GM12878 (cell line): Measurements from ENCODE around the gene CPEB1. TPM values are rescaled to one million over a fixed set of nuclear protein-coding genes. Genes with fewer than 3 reads are reported as not detected.

Experiments
- ATAC-seq: fragments of 200-7000 bp; cut with Tn5 transposase; 3 replicates; pipeline ENCODE4 v1.9.1; 2020; ENCODE audit warnings: mild to moderate bottlenecking, moderate library complexity
- BruUV-seq: library from RNA; stranded (reverse); fragments of 400-500 nt; replicated peaks from 2 replicates; lab custom pipeline; 2021; lab: Mats Ljungman, UMichigan
- CTCF ChIA-PET: fragments of 300-600 bp; sonication (Branson Sonifier 250); formaldehyde crosslinking; extraction: SDS; loops from one replicate; lab custom pipeline; 2021; ENCODE audit warnings: inconsistent platforms; lab: Yijun Ruan, JAX
- POLR2A ChIA-PET: fragments of 350-600 bp; formaldehyde crosslinking; extraction: SDS; loops from one replicate; lab custom pipeline; 2021; ENCODE audit warnings: inconsistent platforms; lab: Charles Lee
- RAD21 ChIA-PET: fragments of 300-600 bp; sonication (Branson Sonifier 250); formaldehyde crosslinking; loops from one replicate; lab custom pipeline; 2023; ENCODE audit warnings: antibody characterized with exemption; ENCODE audit not compliant: unreplicated experiment; lab: Charles Lee
- SMC1A ChIA-PET: fragments of 300-600 bp; sonication (Branson Sonifier 250); formaldehyde crosslinking; loops from one replicate; lab custom pipeline; 2023; ENCODE audit not compliant: unreplicated experiment, uncharacterized antibody; lab: Charles Lee
- DNase-seq: peaks from one replicate; pipeline ENCODE4 v3.0.0-alpha.2; 2011; ENCODE audit warnings: low read depth, low spot score
- FAIRE-seq: peaks from 3 replicates; lab custom pipeline; 2011; peaks lifted over from hg19 to GRCh38; lab: Jason Lieb, UNC
- H2AFZ ChIP-seq: 2 replicates; pipeline ENCODE4 v1.6.0; 2011; ENCODE audit warnings: low read depth, low read length, control low read depth; ENCODE audit not compliant: control insufficient read depth
- H3K27ac ChIP-seq: 2 replicates; pipeline ENCODE4 v1.5.1; 2011; ENCODE audit warnings: control low read depth; ENCODE audit not compliant: control insufficient read depth, insufficient read depth
- H3K27me3 ChIP-seq, 2 experiments: replicated peaks in 1 of 2; 2 replicates each; pipeline versions ENCODE4 v1.6.0 to v1.6.1; 2011; ENCODE audit warnings: low read length in 1 of 2; ENCODE audit not compliant: control insufficient read depth in 2 of 2, insufficient read depth in 2 of 2
- H3K36me3 ChIP-seq, 2 experiments: 2 replicates each; pipeline ENCODE4 v1.5.1; 2011; ENCODE audit warnings: low read length in 1 of 2; ENCODE audit not compliant: control insufficient read depth in 2 of 2, insufficient read depth in 2 of 2
- H3K4me1 ChIP-seq: 2 replicates; pipeline ENCODE4 v1.6.1; 2011; ENCODE audit warnings: mild to moderate bottlenecking, low read length, moderate library complexity, mixed read lengths; ENCODE audit not compliant: control insufficient read depth, insufficient read depth
- H3K4me2 ChIP-seq: 2 replicates; pipeline ENCODE4 v1.6.0; 2011; ENCODE audit warnings: control low read depth; ENCODE audit not compliant: control insufficient read depth, insufficient read depth
- H3K4me3 ChIP-seq: fragments of 200-600 bp; sonication (generic); 2 replicates; pipeline ENCODE4 v1.5.1; 2016
- H3K79me2 ChIP-seq: 2 replicates; pipeline ENCODE4 v1.6.0; 2011; ENCODE audit warnings: low read length; ENCODE audit not compliant: control insufficient read depth, insufficient read depth
- H3K9ac ChIP-seq: 2 replicates; pipeline ENCODE4 v1.8.0; 2011; ENCODE audit warnings: low read length, control low read depth, mixed read lengths; ENCODE audit not compliant: control insufficient read depth, insufficient read depth
- H3K9me3 ChIP-seq: replicated peaks from 3 replicates; pipeline ENCODE4 v1.5.1; 2011; ENCODE audit warnings: mild to moderate bottlenecking, low read length; ENCODE audit not compliant: control insufficient read depth, insufficient read depth
- H4K20me1 ChIP-seq: 2 replicates; pipeline ENCODE4 v1.6.0; 2011; ENCODE audit not compliant: control insufficient read depth, insufficient read depth
- E2F4 ChIP-seq: IDR thresholded peaks from 2 replicates; pipeline ENCODE4 v1.6.1; 2012; ENCODE audit warnings: low read depth, low read length, improper control_type of control experiment
- ETV6 ChIP-seq, 2 experiments: fragments of 450-650 bp in 1 of 2; IDR thresholded peaks in 1 of 2; conservative IDR thresholded peaks in 1 of 2; 2 replicates each; pipeline ENCODE4 v1.6.1; 2014; ENCODE audit warnings: antibody characterized with exemption in 1 of 2, borderline replicate concordance in 1 of 2, low read depth in 1 of 2, mild to moderate bottlenecking in 1 of 2, moderate library complexity in 1 of 2
- IRF3 ChIP-seq: fragments of 450-650 bp; IDR thresholded peaks from 2 replicates; pipeline ENCODE4 v1.6.1; 2014; ENCODE audit warnings: mild to moderate bottlenecking
- KLF5 ChIP-seq: fragments of 450-650 bp; IDR thresholded peaks from 2 replicates; pipeline ENCODE4 v1.6.1; 2014; ENCODE audit warnings: mild to moderate bottlenecking; ENCODE audit not compliant: partially characterized antibody
- MEF2B ChIP-seq: fragments of 450-650 bp; IDR thresholded peaks from 2 replicates; pipeline ENCODE4 v1.6.1; 2018; ENCODE audit warnings: mild to moderate bottlenecking, moderate library complexity; ENCODE audit not compliant: partially characterized antibody, poor library complexity, severe bottlenecking
- PAX8 ChIP-seq: fragments of 450-650 bp; IDR thresholded peaks from 2 replicates; pipeline ENCODE4 v1.6.1; 2017; ENCODE audit warnings: mild to moderate bottlenecking, moderate library complexity
- SRF ChIP-seq, 2 experiments: IDR thresholded peaks; 2 replicates each; pipeline ENCODE4 v1.6.1; 2011; ENCODE audit warnings: low read depth in 2 of 2, low read length in 2 of 2, mild to moderate bottlenecking in 1 of 2, moderate library complexity in 1 of 2
- TARDBP ChIP-seq: IDR thresholded peaks from 2 replicates; pipeline ENCODE4 v1.6.1; 2016; ENCODE audit warnings: borderline replicate concordance
- TCF3 ChIP-seq: IDR thresholded peaks from 2 replicates; pipeline ENCODE4 v1.6.1; 2012; ENCODE audit warnings: low read depth, mild to moderate bottlenecking, low read length, borderline replicate concordance; ENCODE audit not compliant: insufficient read depth
- USF1 ChIP-seq: IDR thresholded peaks from 2 replicates; pipeline ENCODE4 v1.6.1; 2011; ENCODE audit warnings: borderline replicate concordance, low read depth, mild to moderate bottlenecking, moderate library complexity, mixed read lengths, low read length; ENCODE audit not compliant: insufficient read depth; ENCODE audit errors: extremely low read length
- ZBTB4 ChIP-seq: fragments of 450-650 bp; formaldehyde crosslinking; IDR thresholded peaks from 2 replicates; pipeline ENCODE4 v1.4.0; 2022; ENCODE audit warnings: mild to moderate bottlenecking, moderate library complexity
- ZNF217 ChIP-seq: fragments of 450-650 bp; IDR thresholded peaks from 2 replicates; pipeline ENCODE4 v1.6.1; 2017; ENCODE audit warnings: antibody characterized with exemption, mild to moderate bottlenecking
- ZNF622 ChIP-seq: fragments of 450-650 bp; IDR thresholded peaks from 2 replicates; pipeline ENCODE4 v1.6.1; 2017; ENCODE audit warnings: mild to moderate bottlenecking, inconsistent platforms
- WGBS: methylation state at CpG from one replicate; pipeline ENCODE4 v1.1.6; 2016; ENCODE audit warnings: low lambda C conversion rate; ENCODE audit not compliant: insufficient replicate concordance, insufficient coverage; ENCODE audit errors: missing lambda C conversion rate; 5-methylcytosine and 5-hydroxymethylcytosine counted together
- in situ Hi-C: fragments of 300-500 bp; cut with MboI; formaldehyde crosslinking; loops from 9 replicates; pipeline ENCODE4 v1.14.3; 2018; ENCODE audit warnings: mixed read lengths
- intact Hi-C: fragments of 100-400 bp; cut with micrococcal nuclease; formaldehyde crosslinking; loops from one replicate; pipeline ENCODE4 v1.14.2; 2022; ENCODE audit not compliant: unreplicated experiment
- polyA plus RNA-seq, 11 experiments: library from polyadenylated mRNA; depleted of rRNA in 4 of 11; unstranded in 6 of 11; stranded (reverse) in 5 of 11; fragments of >200 nt; fragmentation: Nextera tagmentation in 4 of 11; fragmentation: Illumina TruSeq in 1 of 11; extraction: Ambion mirVana in 4 of 11; extraction: Trizol in 1 of 11; gene quantifications; 1 replicate in 1 of 11; 2 replicates in 10 of 11; pipeline versions ENCODE4 v1.2.1 to v1.2.3, GENCODE V29; 2011 to 2016; ENCODE audit warnings: inconsistent platforms in 2 of 11, missing spikeins in 2 of 11, low read depth in 1 of 11
- total RNA-seq, 4 experiments: library from RNA; depleted of rRNA in 3 of 4; stranded (reverse); fragments of >200 nt in 3 of 4; fragmentation: Illumina TruSeq in 1 of 4; extraction: Trizol in 1 of 4; gene quantifications; 2 replicates each; pipeline versions ENCODE4 v1.2.1 to v1.2.3, GENCODE V29; 2013 to 2021

Gene CPEB1
- total and polyA plus RNA-seq, 10 of the 15 experiments (the other 5 are each of a cell fraction or from before 2014, with no cell fraction given): 0.05 to 1.1 (median 0.46) TPM

GRCh38 chr15:82556315-82557035, 90.7 kb downstream of the CPEB1 start:
- in situ Hi-C loops: no loop called here
- H2AFZ ChIP-seq: no peak overlapping the region
- H3K4me1 ChIP-seq: peaks cover 9% of the 10 kb centered on the region
- BruUV-seq: no TSS peak
- no peak for TF ChIP-seq SRF (IDR thresholded peaks at IDR 0.05; ENCODE audit: low read depth in 2 of 2, low read length in 2 of 2)
- no peak for TF ChIP-seq TARDBP
- no peak for TF ChIP-seq E2F4
- no peak for TF ChIP-seq ZBTB4 (CRISPR knock-in tag)
- no peak for TF ChIP-seq PAX8
- no peak for TF ChIP-seq USF1
- TF ChIP-seq KLF5: no peak
- no peak for TF ChIP-seq TCF3
- TF ChIP-seq ZNF622: no peak
- no peak for TF ChIP-seq MEF2B
- no peak for TF ChIP-seq ZNF217
- no peak for TF ChIP-seq IRF3
- TF ChIP-seq ETV6 (conservative IDR thresholded peaks at IDR 0.05 in 1 of 2, IDR thresholded peaks at IDR 0.05 in 1 of 2; ENCODE audit: borderline replicate concordance in 1 of 2, low read depth in 1 of 2): no peak
- no peaks in the 10 kb centered on the region for H3K79me2 ChIP-seq
- H3K4me2 ChIP-seq: no peak overlapping the region
- no peaks in the 10 kb centered on the region; a peak in 1 of 4 replicates for H3K36me3 ChIP-seq
- H3K27me3 ChIP-seq: peaks cover 0 to 1% of the 10 kb centered on the region in 2 experiments; a peak in 2 of 4 replicates
- H3K27ac ChIP-seq: no peak overlapping the region
- no peak for FAIRE-seq
- ATAC-seq: no peak
- H3K4me3 ChIP-seq: no peak overlapping the region
- H3K9me3 ChIP-seq: no peaks in the 10 kb centered on the region
- ChIA-PET CTCF (no interaction called here), SMC1A (no interaction called here), POLR2A (no interaction called here), RAD21 (no interaction called here)
- WGBS: 40% methylated on average over 7 of the region's 7 CpGs
- intact Hi-C loops: no loop called here
- H3K9ac ChIP-seq: no peak overlapping the region
- no peaks in the 10 kb centered on the region for H4K20me1 ChIP-seq
- no peak for DNase-seq
